ENCODE measurements around the gene TNKS1BP1. TPM values are rescaled to one million over a fixed set of nuclear protein-coding genes. Genes with fewer than 3 reads are reported as not detected.

Gene TNKS1BP1
- total and polyA plus RNA-seq, 4 donors, result 28.3 to 67.1 (median 47.0) TPM

GRCh38 chr11:57325735-57326048 lies 940 bp upstream of the TNKS1BP1 start:
- peaks cover 7 to 47% (median 41%) of the 10 kb centered on the region in 4 donors for H3K4me1 ChIP-seq (ENCODE audit: control insufficient read depth in 4 of 4, insufficient read depth in 4 of 4, low read length in 3 of 4)
- H3K27ac ChIP-seq (ENCODE audit: low read depth in 1 of 2, low read length in 2 of 2), result peak overlapping the region; percentile 92 to 94
- no peaks in the 10 kb centered on the region for H3K9me3 ChIP-seq (ENCODE audit: control insufficient read depth in 4 of 4, low read length in 3 of 4)
- 14% methylated on average over 6 of the region's 6 CpGs for WGBS
- no peak for DNase-seq (ENCODE audit: low spot score)
- peaks cover 4 to 38% (median 18%) of the 10 kb centered on the region in 4 donors for H3K36me3 ChIP-seq (ENCODE audit: control insufficient read depth in 4 of 4, insufficient read depth in 3 of 4, low read depth in 1 of 4, low read length in 3 of 4)
- H3K27me3 ChIP-seq (ENCODE audit: control insufficient read depth in 4 of 4, insufficient read depth in 4 of 4, low read length in 3 of 4), result no peaks in the 10 kb centered on the region
- peak overlapping the region; percentile 72 for H3K9ac ChIP-seq (ENCODE audit: low read depth in 1 of 2, low read length in 2 of 2)
- peak overlapping the region; percentile 63 to 82 (median 65) for H3K4me3 ChIP-seq (ENCODE audit: low read depth in 1 of 3, low read length in 3 of 3)
- TF ChIP-seq TAF1 (conservative IDR thresholded peaks at IDR 0.05), result no peak
- peak in 1 of 2 donors; percentile 54 for TF ChIP-seq GABPA (IDR thresholded peaks at IDR 0.05 in 1 of 2, conservative IDR thresholded peaks at IDR 0.05 in 1 of 2)

DNA sequence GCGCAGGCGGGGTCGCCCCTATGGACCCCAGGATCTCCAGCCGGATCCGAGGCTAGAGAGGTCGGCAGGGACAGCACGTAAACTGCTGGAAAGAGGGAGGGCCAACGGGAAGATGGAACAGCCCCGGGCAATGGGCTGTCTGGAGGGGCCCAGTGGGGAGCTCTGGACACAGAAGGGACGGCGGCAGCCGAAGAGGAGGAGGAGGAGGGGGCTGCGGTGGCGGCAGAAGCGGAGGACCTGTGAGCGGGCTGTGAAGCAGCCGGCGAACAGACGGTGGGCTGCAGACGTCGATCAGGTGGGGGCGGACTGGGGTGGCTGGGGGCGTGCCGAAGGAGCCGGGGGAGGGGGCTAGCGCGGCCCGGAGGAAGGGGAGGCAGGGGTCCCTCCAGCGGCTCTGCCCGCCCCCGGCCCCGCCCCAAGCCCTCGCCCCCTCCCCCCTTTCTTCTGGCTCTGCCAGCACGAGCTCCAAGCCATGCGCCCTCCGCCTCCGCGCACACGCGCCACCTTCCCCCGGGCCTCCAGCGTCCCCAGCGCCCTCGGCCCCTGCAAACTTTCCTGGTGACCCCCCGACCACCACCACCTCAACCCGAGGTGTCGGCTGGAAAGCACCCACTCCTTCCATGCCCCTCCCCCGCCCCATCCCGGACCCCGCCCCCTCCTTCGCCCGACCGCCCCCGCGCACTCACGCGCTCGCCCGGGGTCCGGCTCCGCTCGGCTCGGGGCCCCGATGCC lies 432 bp downstream of the TNKS1BP1 start:
- Histone ChIP-seq H3K27me3 (ENCODE audit: control insufficient read depth in 4 of 4, insufficient read depth in 4 of 4, low read length in 3 of 4) (no peaks in the 10 kb centered on the region), H3K4me1 (ENCODE audit: control insufficient read depth in 4 of 4, insufficient read depth in 4 of 4, low read length in 3 of 4) (peaks cover 13 to 54% (median 46%) of the 10 kb centered on the region in 4 donors), H3K4me3 (ENCODE audit: low read depth in 1 of 3, low read length in 3 of 3) (peak overlapping the region; percentile 70 to 82 (median 70)), H3K27ac (ENCODE audit: low read depth in 1 of 2, low read length in 2 of 2) (peak overlapping the region; percentile 82 to 87), H3K9ac (ENCODE audit: low read depth in 1 of 2, low read length in 2 of 2) (peak overlapping the region in 1 of 2 donors; percentile 56), H3K9me3 (ENCODE audit: control insufficient read depth in 4 of 4, low read length in 3 of 4) (no peaks in the 10 kb centered on the region), H3K36me3 (ENCODE audit: control insufficient read depth in 4 of 4, insufficient read depth in 3 of 4, low read depth in 1 of 4, low read length in 3 of 4) (peaks cover 4 to 24% (median 10%) of the 10 kb centered on the region in 4 donors)
- no peak for TF ChIP-seq GABPA (IDR thresholded peaks at IDR 0.05 in 1 of 2, conservative IDR thresholded peaks at IDR 0.05 in 1 of 2)
- no peak for TF ChIP-seq CTCF (IDR thresholded peaks at IDR 0.05; ENCODE audit: low read depth, low read length, missing input control)
- no peak for TF ChIP-seq TAF1 (conservative IDR thresholded peaks at IDR 0.05)
- TF ChIP-seq NR2F2 (IDR thresholded peaks at IDR 0.05), result no peak
- TF ChIP-seq, protein P1, sequence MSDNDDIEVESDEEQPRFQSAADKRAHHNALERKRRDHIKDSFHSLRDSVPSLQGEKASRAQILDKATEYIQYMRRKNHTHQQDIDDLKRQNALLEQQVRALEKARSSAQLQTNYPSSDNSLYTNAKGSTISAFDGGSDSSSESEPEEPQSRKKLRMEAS (IDR thresholded peaks at IDR 0.05), result no peak
- TF ChIP-seq JUND (IDR thresholded peaks at IDR 0.05), result no peak
- TF ChIP-seq SP1 (IDR thresholded peaks at IDR 0.05), result no peak
- TF ChIP-seq YY1 (IDR thresholded peaks at IDR 0.05), result no peak
- TF ChIP-seq HNF4G (IDR thresholded peaks at IDR 0.05), result no peak
- TF ChIP-seq, protein P2, sequence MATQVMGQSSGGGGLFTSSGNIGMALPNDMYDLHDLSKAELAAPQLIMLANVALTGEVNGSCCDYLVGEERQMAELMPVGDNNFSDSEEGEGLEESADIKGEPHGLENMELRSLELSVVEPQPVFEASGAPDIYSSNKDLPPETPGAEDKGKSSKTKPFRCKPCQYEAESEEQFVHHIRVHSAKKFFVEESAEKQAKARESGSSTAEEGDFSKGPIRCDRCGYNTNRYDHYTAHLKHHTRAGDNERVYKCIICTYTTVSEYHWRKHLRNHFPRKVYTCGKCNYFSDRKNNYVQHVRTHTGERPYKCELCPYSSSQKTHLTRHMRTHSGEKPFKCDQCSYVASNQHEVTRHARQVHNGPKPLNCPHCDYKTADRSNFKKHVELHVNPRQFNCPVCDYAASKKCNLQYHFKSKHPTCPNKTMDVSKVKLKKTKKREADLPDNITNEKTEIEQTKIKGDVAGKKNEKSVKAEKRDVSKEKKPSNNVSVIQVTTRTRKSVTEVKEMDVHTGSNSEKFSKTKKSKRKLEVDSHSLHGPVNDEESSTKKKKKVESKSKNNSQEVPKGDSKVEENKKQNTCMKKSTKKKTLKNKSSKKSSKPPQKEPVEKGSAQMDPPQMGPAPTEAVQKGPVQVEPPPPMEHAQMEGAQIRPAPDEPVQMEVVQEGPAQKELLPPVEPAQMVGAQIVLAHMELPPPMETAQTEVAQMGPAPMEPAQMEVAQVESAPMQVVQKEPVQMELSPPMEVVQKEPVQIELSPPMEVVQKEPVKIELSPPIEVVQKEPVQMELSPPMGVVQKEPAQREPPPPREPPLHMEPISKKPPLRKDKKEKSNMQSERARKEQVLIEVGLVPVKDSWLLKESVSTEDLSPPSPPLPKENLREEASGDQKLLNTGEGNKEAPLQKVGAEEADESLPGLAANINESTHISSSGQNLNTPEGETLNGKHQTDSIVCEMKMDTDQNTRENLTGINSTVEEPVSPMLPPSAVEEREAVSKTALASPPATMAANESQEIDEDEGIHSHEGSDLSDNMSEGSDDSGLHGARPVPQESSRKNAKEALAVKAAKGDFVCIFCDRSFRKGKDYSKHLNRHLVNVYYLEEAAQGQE (IDR thresholded peaks at IDR 0.05), result no peak
- DNase-seq (ENCODE audit: low spot score), result peak; percentile 53
- WGBS, result 1% methylated on average over 64 of the region's 64 CpGs

GRCh38 chr11:57323855-57324153 lies 948 bp downstream of the TNKS1BP1 start:
- H3K4me3 ChIP-seq (ENCODE audit: low read depth in 1 of 3, low read length in 3 of 3), result peak overlapping the region; percentile 70 to 82 (median 70)
- H3K4me1 ChIP-seq (ENCODE audit: control insufficient read depth in 4 of 4, insufficient read depth in 4 of 4, low read length in 3 of 4), result peaks cover 13 to 54% (median 47%) of the 10 kb centered on the region in 4 donors
- no peak for TF ChIP-seq RAD21 (IDR thresholded peaks at IDR 0.05)
- TF ChIP-seq, protein P2 (IDR thresholded peaks at IDR 0.05), result no peak
- TF ChIP-seq FOXA1 (IDR thresholded peaks at IDR 0.05), result no peak
- TF ChIP-seq YY1 (IDR thresholded peaks at IDR 0.05), result no peak
- TF ChIP-seq SP1 (IDR thresholded peaks at IDR 0.05), result no peak
- TF ChIP-seq RXRA (IDR thresholded peaks at IDR 0.05), result no peak
- no peak for TF ChIP-seq EGR1 (IDR thresholded peaks at IDR 0.05; ENCODE audit: low read depth in 2 of 2)
- TF ChIP-seq, protein P3, sequence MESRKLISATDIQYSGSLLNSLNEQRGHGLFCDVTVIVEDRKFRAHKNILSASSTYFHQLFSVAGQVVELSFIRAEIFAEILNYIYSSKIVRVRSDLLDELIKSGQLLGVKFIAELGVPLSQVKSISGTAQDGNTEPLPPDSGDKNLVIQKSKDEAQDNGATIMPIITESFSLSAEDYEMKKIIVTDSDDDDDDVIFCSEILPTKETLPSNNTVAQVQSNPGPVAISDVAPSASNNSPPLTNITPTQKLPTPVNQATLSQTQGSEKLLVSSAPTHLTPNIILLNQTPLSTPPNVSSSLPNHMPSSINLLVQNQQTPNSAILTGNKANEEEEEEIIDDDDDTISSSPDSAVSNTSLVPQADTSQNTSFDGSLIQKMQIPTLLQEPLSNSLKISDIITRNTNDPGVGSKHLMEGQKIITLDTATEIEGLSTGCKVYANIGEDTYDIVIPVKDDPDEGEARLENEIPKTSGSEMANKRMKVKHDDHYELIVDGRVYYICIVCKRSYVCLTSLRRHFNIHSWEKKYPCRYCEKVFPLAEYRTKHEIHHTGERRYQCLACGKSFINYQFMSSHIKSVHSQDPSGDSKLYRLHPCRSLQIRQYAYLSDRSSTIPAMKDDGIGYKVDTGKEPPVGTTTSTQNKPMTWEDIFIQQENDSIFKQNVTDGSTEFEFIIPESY (IDR thresholded peaks at IDR 0.05), result no peak
- no peak for TF ChIP-seq GABPA (IDR thresholded peaks at IDR 0.05 in 1 of 2, conservative IDR thresholded peaks at IDR 0.05 in 1 of 2)

More at GRCh38 chr11:57323855-57324153, 948 bp downstream of the TNKS1BP1 start:
- Histone ChIP-seq H3K9ac (ENCODE audit: low read depth in 1 of 2, low read length in 2 of 2) (peak overlapping the region in 1 of 2 donors; percentile 56), H3K9me3 (ENCODE audit: control insufficient read depth in 4 of 4, low read length in 3 of 4) (no peaks in the 10 kb centered on the region), H3K36me3 (ENCODE audit: control insufficient read depth in 4 of 4, insufficient read depth in 3 of 4, low read depth in 1 of 4, low read length in 3 of 4) (peaks cover 4 to 19% (median 8%) of the 10 kb centered on the region in 4 donors), H3K27ac (ENCODE audit: low read depth in 1 of 2, low read length in 2 of 2) (peak overlapping the region; percentile 82 to 87), H3K27me3 (ENCODE audit: control insufficient read depth in 4 of 4, insufficient read depth in 4 of 4, low read length in 3 of 4) (no peaks in the 10 kb centered on the region)
- no peak for DNase-seq (ENCODE audit: low spot score)
- WGBS, result 32% methylated on average over 9 of the region's 9 CpGs

Data from liver (tissue), 9 donors.